GM19351 (cell line): ENCODE results near the gene PASK.
A peak's percentile ranks its signal among the peaks of the same experiment; 100 is the strongest.

ENCODE experiments used
- ATAC-seq: cut with Tn5 transposase; IDR thresholded peaks from one replicate; pipeline ENCODE4 v1.9.1; 2021; ENCODE audit warnings: mild to moderate bottlenecking, moderate library complexity; ENCODE audit not compliant: unreplicated experiment

The PASK gene

DNA sequence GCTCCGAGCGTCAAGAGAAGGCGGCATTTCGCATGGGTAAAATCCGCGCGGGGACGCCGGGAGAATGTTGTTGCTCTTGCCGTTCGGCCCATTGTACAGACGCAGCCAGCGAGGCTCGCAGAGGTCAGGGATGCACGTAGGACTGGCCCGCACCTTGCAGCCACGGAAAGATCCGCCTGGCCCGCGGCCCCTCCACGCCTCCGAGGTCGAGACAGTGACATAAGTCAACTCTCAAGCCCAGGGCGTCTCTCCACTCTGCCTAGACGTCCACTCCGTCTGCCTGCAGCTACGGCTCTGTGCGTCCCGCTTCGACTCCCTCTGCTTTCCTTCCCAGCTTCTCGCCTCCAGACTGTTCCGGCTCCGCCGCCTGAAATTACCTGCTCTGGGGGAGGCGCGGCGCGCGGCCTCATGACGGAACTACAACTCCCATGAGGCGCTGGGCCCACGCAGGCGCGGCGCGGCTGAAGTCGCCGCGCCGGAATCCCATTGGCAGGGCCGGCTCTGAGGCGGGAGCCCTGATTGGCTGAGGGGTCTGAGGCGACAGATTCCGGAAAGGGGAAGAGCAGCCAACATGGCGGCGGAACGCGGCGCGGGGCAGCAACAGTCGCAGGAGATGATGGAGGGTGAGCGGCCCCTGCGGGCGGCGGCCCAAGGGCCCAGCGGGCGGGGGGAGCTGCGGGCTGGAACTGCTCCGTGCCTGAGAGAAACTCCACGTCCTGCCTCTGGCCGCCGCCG, 820 bp upstream of the PASK start, which contains the start of gene PPP1R7:
PPP1R7 (plus strand) TSS at position 543 of the 735 bp plus-strand sequence; CDS start at position 572, 29 bp downstream.
- ATAC-seq: peak; percentile 72

DNA sequence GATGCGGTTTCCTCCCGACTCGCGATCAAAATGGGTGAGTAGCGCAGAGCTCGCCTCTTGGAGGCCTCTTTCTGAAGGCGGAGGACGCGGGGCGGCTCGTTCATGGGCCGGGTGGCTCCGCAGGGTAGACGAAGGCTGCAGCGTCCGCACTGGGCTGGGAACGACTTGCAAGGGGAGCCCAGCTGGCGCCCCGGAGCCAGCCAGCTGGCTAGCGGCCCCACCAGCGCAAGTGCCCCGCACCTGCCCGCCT, 328 bp upstream of the PASK start:
- ATAC-seq: peak; percentile 12

DNA sequence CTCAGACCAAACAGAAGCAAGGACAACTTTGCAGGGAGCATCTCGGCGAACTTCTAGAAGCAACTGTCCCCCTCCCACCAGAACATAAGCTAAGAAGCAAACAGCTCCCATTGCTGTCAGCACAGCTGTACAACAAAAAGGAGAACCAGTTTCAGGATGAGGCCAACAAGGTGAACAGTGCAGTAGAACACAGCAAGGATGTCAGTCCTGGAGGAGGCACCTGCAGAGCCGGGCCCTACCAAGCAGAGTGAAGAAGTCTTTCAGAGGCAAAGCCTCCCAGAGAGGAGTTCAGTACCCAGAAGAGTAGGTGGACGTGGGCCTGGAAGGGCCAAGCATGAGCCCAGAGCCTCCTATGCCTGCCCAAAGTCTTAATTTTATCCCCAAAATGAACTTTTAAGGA, 1.0 kb downstream of the PASK start:
- no peak for ATAC-seq

DNA sequence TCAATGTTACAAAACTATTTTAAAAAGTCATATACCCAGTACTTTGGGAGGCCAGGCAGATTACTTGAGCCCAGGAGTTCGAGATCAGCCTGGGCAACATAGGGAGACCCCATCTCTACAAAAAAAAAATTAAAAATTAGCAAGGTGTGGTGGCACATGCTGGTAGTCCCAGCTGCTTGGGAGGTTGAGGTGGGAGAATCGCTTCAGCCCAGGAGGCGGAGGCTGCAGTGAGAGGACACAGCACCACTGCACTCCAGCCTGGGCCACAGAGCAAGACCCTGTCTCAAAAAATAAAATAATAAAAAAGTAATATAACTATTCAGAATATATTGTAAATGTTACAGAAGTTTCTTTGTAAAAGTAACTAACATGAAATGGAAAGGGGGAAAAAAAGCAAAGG, 1.9 kb downstream of the PASK start:
- ATAC-seq: no peak

DNA sequence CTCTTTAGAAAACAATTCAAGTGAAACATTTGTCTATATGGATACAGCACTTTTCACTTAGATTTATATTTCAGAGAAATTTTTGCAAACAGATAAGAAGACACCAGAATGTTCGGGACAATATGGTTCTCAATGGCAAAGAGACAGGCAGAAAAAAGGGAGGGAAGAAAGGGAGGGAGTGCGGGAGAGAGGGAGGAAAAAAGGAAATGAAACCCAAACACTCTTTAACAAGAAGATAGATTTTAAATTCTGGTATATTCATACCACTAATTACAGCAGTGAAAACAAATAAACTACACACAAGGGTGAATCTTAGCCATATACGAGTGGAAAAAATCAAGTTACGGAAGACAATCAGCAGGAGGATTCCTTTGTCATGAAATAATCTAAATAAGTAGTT, 3.0 kb downstream of the PASK start:
- no peak for ATAC-seq

DNA sequence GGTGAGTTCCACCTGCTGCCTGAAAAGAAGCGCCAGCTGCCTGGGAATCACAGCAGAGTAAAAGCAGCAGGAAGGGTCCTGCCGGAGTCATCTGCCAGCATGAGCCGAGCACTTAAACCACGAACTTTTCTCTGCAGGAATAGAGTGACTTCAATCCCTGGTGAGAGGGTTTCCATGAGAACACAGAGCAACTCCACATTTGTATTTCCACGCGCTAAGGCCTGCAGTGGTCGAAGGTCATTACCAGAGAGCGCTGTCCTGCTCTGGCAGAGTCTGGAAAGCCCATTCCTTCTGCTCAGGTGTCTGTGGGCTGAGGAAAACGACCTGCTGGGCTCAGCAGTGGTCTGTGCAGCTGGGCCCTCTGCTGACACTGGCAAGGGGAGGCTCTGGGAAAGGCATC, 6.7 kb downstream of the PASK start:
- ATAC-seq: no peak

DNA sequence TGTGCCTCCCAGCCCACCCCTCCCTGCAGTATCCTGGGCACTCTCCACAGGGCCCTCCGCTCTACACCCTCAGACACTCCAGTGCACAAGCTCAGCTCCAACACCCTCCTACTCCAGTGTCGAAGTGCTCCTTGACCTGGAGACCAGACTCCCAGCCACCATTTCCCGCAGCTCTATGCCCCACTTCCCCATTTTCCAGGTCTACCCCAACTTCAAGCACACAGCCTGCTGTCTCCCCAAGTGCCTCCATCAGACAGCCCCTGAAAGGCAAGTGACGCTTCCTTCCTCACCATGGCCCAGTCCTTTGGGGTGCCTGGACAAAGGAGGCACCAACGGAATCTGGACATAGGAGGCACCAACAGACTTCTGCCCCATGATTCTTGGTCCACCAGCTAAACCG, 7.2 kb downstream of the PASK start:
- ATAC-seq: no peak

DNA sequence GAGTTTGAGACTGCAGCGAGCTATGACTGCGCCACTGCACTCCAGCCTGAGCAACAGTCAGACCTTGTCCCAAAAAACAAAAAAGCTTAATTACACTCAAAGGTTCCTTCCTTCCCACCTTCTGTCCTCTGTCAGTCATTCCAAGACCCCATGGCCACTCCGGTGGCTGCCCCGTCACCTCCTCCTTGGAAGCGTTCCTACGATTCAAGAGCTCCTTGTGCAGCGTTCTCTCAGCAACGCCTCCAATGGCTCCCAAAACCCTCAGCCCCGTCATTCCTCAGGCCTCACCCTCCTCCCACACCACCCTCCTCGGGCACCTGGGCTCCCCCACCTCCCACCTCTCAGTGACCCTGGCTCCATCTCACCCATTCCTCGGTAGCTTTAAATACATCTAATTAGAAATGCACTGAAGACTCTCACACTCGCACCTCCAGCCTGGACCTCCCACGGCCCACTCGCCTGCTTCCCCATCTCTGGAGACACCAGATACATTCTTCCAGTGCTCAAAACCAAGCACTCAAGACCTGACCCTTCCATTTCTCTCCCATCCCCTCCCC, 8.0 kb downstream of the PASK start:
- no peak for ATAC-seq

DNA sequence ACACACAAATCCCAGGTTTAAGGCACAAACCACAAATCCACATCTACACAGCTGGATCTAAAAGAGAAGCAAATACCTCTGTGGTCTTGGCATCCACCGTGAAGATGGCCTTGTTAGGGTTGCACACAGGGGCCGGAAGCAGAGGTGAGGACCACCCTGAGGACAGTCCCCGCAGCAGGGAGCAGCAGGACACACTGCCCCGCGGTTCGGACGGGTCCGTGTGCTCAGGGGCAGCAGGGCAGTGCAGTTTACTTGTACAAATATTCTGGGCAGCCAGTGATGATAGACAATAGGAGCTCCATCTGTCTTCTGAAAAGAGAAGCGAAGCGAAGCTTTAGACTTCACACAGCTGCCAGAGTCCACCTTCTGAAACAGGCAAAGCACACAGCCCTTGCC, 8.8 kb downstream of the PASK start:
- ATAC-seq: no peak

DNA sequence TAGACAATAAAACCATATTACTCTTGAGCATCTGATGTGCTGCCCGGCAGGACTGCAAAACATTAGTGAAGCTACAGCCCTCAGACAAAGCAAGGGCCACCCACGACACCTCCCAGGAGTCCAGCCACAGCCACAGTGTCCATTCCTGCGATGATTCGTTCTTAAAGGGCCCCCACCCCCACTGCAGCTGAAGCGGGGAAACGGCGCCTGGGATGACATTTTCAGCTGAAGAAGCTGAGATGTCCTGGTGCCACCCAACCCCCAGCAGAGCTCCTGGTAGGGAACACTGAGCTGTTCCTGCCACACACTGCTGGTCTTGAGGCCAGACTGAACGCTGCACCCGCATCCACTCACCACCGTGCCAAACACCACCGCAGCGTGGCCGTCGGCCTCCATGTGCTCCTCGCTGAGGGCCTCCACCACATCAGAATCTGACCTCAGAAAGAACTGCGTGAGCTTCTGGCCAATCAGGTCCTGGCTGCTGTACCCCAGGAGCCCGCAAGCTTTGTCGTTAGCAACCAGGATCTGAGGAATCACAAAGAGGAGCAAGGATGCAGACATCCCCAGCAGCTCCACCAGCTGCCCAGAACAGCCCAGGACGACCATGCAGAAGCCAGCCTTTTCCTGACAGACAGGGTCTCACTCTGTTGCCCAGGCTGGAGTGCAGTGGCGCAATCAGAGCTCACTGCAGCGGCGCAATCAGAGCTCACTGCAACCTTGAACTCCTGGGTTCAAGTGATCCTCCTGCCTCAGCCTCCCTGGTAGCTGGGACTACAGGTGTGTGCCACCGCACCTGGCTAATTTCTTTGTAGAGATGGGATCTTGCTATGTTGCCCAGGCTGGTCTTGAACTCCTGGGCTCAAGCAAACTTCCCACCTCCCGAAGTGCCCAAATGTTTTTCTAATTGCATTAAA, 9.5 kb downstream of the PASK start:
- ATAC-seq: no peak

DNA sequence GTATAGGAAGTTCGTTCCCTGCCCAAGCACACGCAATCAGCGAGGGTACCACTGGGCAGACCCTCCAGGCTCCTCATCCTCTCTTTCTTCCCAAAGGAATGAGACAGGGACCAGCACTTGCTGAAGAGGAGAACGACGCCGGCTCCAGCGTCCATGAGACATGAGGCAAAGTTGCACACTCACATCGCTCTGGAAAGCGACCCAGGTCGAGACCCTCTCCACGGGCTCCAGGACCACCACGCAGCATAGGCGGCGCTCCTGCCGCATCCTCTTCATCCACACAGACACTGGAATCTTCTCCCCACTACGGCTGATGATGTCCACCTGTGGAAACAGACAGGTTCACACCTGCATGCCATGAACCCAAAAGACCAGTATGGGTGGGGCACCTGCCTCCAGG, 10.8 kb downstream of the PASK start:
- no peak for ATAC-seq

DNA sequence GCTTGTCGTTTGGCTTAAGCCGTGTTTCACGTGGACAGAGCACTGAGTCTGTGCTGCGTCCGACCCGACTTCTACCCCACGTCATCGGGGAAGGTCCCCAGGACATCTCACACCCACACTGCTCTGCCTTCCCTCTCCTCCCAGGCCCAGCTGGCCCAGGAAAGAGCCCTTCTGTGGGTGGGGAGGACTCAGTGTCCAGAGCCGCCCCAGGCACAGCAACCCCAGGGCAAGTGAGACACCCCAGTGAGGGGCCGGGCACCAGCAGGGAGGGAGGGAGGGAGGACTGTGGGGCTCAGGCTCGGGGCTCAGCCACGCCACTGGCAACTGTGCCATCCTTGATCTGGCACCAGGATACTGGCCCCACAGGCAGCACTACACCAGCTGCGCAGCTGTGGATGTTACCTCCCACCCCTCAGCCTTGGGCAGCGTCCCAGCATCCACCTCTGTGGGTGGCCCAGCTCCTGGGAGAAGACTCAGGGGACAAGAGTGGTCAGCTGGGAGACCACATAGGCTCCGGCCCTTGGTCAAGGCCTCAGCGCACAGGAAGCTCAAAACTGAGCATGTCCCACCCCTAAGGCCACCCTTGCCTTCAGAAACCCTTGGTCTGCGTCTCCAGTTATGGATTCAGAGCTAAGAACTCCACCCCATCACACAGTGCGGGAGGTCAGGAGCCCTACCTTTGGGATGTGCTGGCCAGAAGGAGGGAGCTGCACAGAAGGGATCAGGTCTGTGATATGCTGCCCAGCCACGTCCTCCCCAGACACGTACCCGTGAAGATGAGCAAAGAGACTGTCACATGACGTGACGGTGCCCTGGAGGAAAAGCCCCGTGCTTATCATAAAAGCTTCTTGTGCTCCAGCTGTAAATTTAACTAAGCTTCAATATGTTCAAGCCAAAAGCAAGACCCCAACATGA, 11.7 kb downstream of the PASK start:
- no peak for ATAC-seq

DNA sequence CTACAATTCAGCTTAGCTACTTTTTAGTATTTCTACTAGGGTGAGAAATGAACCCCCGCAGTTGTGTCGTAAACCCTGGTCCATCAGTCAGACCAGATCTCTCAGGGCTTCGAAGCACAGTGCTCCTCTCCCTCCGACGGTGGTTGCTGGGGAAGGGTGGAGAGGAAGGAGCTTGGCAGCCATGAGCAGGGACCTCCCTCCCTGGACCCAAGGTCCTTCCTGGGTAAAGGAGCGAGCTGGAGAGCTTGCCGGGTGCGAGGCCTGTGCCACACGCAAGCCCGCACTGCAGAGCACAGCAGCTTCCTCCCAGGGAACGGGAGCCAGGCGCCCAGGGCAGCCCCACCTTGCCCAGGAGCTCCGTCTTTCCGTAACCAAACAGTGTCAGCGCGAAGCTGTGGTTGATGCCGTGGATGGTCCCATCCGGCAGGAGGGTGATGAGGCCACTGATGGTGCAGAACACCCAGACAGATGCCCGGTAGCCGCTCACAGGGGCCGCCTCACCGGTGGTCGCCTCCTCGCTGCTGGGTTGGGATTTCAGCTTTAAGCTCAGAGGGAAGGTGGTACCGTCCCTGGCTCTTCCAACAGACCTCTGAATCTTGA, 12.5 kb downstream of the PASK start:
- ATAC-seq: no peak

DNA sequence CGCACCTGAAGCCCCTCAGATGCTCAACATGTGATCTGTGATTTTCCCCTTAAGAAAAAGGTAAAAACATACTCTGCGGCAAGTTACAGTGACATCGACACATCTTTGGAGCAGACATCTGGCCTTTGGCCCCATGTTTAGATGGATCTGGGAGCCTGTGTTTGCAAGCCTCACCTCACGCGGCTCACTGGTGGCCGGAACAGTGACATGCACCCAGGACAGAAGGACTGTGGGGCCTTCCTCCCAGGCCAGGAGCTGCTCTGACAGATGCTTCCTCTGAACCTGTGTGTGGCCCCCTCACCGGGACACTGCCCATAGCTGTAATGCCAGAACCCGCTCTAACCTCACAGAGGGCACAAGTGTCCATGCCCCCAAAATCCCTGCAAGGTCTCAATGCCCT, 13.1 kb downstream of the PASK start:
- ATAC-seq: no peak

DNA sequence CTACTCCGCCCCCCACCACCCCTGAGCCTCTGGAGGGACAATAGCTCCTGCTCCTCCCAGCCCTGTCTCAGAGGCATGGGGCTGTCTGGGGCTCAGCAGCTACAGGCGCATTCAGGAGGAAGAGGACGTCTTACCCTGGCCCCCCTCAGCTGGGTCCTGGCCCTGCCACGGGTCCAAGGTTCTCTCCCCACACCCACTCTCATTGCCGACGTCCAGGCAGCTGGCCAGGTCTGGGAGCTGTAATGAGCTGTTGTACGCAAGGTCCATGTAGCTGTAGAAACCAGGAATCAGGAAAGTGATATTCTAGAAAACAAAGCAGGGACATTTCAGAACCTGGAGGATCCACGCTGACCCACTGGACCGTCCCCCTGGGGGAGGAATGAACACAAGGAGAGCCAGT, 13.5 kb downstream of the PASK start:
- ATAC-seq: no peak

DNA sequence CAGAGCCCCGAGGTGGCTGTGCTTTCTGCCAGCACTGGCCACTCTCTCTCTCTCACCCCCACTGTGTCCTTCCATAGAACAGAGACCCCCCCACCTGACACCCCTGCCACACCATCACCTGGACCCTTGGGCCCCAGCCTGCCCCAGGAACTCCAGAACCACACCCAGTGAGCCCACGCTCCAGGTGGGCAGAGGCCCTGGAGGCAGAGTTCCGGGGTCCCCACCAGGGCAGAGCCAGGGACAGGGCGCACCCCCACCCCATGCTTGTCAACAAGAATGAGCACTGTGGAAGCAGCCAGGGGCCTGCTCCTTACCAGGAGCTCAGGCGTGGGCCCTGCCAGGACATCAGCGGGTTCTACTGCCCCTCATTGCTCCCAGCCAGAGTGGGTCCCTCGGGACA, 14.6 kb downstream of the PASK start:
- ATAC-seq: no peak

DNA sequence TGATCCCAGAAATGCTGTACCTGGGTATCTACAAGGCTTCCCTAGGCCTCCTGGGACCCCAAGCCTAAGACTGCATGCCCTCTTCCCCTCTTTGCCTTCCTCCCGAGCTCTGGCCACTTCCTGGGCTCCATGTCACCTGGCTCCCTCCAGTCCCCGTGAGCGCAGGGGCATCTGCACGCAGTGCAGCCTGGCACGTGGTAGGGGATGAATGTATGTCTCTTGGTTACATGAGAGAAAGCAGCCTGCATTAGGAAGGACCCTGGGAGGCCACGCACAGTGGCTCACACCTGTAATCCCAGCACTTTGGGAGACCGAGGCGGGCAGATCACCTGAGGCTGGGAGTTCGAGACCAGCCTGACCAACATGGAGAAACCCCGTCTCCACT, 15.8 kb downstream of the PASK start:
- ATAC-seq: no peak

DNA sequence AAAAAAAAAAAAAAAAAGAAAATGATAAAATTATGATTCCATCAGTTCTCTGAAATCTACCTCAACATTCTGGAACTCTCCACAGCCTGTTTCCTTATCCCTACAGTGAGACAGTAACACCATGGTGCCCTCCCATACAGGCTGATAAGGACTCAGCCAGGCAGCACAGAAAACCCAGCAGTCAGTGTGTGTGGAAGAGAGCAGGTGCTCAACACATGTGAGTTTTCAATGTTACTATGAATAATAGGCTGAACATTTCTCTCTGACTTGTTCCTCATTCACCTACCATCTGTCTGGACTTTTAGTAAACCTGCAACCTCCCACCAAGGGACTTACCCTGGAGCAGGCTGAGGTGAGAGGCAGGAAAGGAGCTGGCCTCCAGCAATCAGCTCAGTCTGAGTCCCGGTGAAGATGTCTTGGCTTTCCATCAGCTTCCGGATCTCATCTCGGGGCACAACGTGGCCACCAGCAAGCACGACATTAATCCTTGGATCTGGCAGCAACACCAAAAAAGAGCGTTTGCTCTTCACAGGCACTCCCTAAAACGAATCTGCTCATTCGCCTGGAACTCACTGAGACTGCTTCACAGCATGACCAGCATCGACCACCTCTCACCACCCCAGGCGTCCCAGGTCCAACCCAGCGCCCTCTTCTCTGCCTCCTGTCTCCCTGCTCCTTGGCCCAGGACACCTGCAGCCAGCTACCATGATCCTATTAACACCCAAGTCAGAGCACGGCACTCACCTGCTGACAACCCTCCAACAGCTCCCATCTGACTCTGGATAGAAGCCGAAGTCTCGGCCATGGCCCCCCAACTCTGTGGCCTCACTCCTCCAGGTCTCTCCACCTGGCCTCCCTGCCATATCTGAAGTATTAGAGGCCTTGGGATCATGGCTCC, 16.5 kb downstream of the PASK start:
- ATAC-seq: no peak

DNA sequence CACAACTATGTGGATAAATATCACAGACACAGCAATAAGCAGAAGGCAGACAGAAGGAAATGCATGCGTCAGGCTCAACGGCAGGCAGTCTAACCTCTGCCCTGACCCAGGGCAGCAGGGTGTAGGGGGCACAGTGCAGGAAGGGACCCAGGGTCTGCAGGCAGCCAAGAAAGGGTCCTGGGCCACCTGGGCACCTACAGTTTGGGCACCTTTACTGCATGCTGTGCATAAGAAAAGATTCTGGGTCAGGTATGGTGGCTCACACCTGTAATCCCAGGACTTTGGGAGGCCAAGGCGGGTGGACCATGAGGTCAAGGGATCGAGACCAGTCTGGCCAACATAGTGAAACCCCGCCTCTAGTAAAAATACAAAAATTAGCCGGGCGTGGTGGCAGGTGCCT, 17.7 kb downstream of the PASK start:
- no peak for ATAC-seq

DNA sequence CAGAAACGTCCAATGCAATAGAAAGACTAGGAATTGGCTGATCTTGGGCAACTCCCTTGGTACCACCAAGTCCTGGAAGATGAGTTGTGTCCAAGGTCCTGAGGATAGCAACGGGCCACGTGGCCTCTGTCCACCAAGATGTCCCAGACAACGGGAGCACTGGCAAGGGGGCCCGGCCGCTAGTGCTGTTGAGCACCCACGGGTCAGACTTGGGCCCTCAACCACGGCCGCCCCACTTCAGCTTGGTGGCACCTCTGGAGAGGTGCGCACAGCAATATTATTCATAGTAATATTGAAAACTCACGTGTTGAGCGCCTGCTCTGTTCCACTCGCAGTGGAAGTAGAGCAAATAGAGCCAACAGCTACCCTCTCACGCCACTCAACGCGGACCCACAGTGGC, 19.0 kb downstream of the PASK start:
- ATAC-seq: no peak
